ENCODE data around the gene SPIC.

GRCh38 chr12:101439236-101439635 lies 35.9 kb upstream of the SPIC start:
- TF ChIP-seq CTCF (IDR thresholded peaks at IDR 0.05; ENCODE audit: insufficient read depth, low read length, poor library complexity, severe bottlenecking) = no peak
- TF ChIP-seq EZH2phosphoT487 (conservative IDR thresholded peaks at IDR 0.05; ENCODE audit: low read length) = no peak
